Thyroid gland (tissue), 4 donors: ENCODE results near the gene OGDH.

Experiments used
- POLR2A ChIP-seq, 2 donors: fragments of 450-650 bp; IDR thresholded peaks; one replicate each; pipeline ENCODE4 v1.6.1; 2017; ENCODE audit warnings: antibody characterized with exemption in 2 of 2, mild to moderate bottlenecking in 2 of 2, moderate library complexity in 1 of 2
- TF ChIP-seq, protein P1 (sequence below), 6 experiments: fragments of 200-600 bp in 3 of 6; fragments of 450-650 bp in 3 of 6; sonication (generic) in 3 of 6; IDR thresholded peaks; one replicate each; pipeline ENCODE4 v1.5.1; 2016 to 2019; ENCODE audit warnings: antibody characterized with exemption in 6 of 6, mild to moderate bottlenecking in 2 of 6, inconsistent platforms in 1 of 6, moderate library complexity in 1 of 6

DNA sequence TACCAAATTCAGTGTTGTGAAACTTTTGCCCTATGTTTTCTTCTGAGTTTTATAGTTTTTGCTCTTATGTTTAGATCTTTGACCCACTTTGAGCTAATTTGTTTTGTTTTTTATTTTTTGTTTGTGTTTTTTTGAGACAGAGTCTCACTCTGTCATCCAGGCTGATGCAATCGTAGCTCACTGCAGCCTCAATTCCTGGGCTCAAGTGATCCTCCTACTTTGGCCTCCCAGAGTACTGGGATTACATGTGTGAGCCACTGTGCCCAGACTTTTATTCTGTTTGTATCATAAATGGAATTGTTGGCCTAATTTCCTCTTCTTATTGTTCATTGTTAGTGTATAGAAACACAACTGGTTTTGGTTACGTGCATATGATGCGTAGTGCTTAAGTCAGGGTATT, 99.0 kb downstream of the OGDH start:
- TF ChIP-seq, protein P1, sequence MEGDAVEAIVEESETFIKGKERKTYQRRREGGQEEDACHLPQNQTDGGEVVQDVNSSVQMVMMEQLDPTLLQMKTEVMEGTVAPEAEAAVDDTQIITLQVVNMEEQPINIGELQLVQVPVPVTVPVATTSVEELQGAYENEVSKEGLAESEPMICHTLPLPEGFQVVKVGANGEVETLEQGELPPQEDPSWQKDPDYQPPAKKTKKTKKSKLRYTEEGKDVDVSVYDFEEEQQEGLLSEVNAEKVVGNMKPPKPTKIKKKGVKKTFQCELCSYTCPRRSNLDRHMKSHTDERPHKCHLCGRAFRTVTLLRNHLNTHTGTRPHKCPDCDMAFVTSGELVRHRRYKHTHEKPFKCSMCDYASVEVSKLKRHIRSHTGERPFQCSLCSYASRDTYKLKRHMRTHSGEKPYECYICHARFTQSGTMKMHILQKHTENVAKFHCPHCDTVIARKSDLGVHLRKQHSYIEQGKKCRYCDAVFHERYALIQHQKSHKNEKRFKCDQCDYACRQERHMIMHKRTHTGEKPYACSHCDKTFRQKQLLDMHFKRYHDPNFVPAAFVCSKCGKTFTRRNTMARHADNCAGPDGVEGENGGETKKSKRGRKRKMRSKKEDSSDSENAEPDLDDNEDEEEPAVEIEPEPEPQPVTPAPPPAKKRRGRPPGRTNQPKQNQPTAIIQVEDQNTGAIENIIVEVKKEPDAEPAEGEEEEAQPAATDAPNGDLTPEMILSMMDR (IDR thresholded peaks at IDR 0.05) = no peak
- no peak for TF ChIP-seq POLR2A (IDR thresholded peaks at IDR 0.05)
